HL-60 (cell line): ENCODE measurements around the gene STAMBP.

ENCODE experiments used
- DNase-seq, 2 experiments: peaks; one replicate each; pipeline ENCODE4 v3.0.0-alpha.2; 2010 to 2020; ENCODE audit warnings: low read depth in 1 of 2, low spot score in 1 of 2
- H3K27ac ChIP-seq: fragments of 250-450 bp; sonication (Bioruptor Pico); replicated peaks from 2 replicates; pipeline ENCODE4 v1.5.1; 2020; ENCODE audit warnings: mild to moderate bottlenecking, moderate library complexity
- H3K27me3 ChIP-seq: fragments of 250-450 bp; sonication (Bioruptor Pico); 2 replicates; pipeline ENCODE4 v1.5.1; 2021; ENCODE audit warnings: mild to moderate bottlenecking, moderate library complexity; ENCODE audit not compliant: insufficient read depth, poor library complexity, severe bottlenecking
- H3K4me3 ChIP-seq: replicated peaks from 2 replicates; pipeline ENCODE4 v1.5.1; 2011; ENCODE audit warnings: mild to moderate bottlenecking, control low read depth, low read length; ENCODE audit not compliant: insufficient read depth
- GABPA ChIP-seq: IDR thresholded peaks from 2 replicates; pipeline ENCODE4 v1.6.1; 2012; ENCODE audit warnings: low read depth
- POLR2AphosphoS5 ChIP-seq: IDR thresholded peaks from 2 replicates; pipeline ENCODE4 v1.6.1; 2012; ENCODE audit warnings: low read depth
- SPI1 ChIP-seq: IDR thresholded peaks from 2 replicates; pipeline ENCODE4 v1.6.1; 2012; ENCODE audit warnings: low read depth, mild to moderate bottlenecking, borderline replicate concordance
- TF ChIP-seq, protein P1 (sequence below): IDR thresholded peaks from one replicate; pipeline ENCODE4 v1.5.1; 2011; ENCODE audit warnings: low read length, control low read depth, inconsistent platforms; ENCODE audit not compliant: insufficient read depth
- TF ChIP-seq, protein P2 (sequence below): IDR thresholded peaks from 2 replicates; pipeline ENCODE4 v1.6.1; 2012; ENCODE audit warnings: low read depth; ENCODE audit not compliant: insufficient replicate concordance

The STAMBP gene

DNA sequence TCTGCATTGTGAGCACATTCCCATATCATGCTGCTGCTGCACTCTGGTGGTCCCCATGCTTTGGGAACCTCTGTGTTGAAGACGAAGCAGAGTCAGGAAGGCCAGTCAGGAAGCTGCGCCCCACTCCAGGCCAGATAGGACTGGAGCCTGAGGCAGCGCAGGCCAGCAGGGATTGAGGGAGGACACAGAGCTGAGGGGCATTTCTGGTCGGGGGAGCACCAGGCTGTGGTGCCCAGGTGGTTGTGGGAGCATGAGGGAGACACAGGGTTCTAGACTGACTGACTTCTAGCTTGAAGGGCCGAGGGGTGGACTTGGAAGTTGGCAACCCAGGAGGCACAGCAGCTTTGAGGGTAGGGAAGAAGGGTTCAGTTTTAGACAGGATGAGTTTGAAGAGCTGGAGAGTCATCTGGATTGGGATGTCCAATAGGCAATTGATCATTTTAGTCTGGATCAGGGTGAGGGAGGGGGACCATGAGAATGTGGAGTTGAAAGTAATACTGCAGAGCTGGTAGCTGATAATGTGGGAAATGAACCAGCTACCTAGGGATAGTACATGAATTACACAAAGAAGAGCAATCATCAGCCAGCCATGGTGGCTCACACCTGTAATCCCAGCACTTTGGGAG is 62.6 kb downstream of the STAMBP start:
- DNase-seq = no peak
- no peaks in the 10 kb centered on the region for H3K27me3 ChIP-seq
- no peak overlapping the region for H3K27ac ChIP-seq
- H3K4me3 ChIP-seq = no peak overlapping the region
- TF ChIP-seq POLR2AphosphoS5 = no peak
- TF ChIP-seq, protein P1, sequence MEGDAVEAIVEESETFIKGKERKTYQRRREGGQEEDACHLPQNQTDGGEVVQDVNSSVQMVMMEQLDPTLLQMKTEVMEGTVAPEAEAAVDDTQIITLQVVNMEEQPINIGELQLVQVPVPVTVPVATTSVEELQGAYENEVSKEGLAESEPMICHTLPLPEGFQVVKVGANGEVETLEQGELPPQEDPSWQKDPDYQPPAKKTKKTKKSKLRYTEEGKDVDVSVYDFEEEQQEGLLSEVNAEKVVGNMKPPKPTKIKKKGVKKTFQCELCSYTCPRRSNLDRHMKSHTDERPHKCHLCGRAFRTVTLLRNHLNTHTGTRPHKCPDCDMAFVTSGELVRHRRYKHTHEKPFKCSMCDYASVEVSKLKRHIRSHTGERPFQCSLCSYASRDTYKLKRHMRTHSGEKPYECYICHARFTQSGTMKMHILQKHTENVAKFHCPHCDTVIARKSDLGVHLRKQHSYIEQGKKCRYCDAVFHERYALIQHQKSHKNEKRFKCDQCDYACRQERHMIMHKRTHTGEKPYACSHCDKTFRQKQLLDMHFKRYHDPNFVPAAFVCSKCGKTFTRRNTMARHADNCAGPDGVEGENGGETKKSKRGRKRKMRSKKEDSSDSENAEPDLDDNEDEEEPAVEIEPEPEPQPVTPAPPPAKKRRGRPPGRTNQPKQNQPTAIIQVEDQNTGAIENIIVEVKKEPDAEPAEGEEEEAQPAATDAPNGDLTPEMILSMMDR = no peak
- no peak for TF ChIP-seq GABPA
- TF ChIP-seq SPI1 = no peak
- TF ChIP-seq, protein P2, sequence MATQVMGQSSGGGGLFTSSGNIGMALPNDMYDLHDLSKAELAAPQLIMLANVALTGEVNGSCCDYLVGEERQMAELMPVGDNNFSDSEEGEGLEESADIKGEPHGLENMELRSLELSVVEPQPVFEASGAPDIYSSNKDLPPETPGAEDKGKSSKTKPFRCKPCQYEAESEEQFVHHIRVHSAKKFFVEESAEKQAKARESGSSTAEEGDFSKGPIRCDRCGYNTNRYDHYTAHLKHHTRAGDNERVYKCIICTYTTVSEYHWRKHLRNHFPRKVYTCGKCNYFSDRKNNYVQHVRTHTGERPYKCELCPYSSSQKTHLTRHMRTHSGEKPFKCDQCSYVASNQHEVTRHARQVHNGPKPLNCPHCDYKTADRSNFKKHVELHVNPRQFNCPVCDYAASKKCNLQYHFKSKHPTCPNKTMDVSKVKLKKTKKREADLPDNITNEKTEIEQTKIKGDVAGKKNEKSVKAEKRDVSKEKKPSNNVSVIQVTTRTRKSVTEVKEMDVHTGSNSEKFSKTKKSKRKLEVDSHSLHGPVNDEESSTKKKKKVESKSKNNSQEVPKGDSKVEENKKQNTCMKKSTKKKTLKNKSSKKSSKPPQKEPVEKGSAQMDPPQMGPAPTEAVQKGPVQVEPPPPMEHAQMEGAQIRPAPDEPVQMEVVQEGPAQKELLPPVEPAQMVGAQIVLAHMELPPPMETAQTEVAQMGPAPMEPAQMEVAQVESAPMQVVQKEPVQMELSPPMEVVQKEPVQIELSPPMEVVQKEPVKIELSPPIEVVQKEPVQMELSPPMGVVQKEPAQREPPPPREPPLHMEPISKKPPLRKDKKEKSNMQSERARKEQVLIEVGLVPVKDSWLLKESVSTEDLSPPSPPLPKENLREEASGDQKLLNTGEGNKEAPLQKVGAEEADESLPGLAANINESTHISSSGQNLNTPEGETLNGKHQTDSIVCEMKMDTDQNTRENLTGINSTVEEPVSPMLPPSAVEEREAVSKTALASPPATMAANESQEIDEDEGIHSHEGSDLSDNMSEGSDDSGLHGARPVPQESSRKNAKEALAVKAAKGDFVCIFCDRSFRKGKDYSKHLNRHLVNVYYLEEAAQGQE = no peak

DNA sequence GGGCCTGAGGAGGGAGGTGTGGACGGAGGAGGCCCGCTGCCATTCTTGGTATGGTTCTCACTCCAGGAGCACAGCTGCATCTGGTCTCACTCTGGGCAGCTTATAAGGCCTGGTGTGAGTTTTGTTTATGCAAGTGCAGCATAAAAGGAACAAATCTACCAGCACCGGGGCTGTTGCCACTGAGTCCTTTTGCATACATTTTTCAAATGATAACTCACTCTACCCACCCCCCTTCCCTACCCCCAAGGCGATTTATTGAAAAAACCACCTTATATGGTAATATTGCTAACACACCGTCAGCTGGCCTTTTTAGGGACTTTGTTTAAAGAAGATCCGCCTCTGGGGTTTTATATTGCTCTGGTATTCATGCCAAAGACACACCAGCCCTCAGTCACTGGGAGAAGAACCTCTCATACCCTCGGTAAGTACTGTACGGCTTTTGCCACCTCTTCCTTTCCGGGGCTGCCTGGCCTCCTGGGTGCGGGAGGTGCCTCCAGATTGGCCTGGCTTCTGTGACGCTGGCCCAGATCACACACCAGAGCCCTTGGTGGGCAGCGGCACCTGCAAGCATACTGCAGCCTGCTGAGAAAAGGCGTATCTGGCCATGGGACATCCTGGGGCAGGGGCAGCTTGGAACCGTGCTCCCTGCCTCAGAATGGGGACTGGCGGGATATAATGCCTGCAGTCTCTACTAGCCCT is 64.0 kb downstream of the STAMBP start, which contains the start of gene ACTG2:
TSS of gene ACTG2 (plus strand) at position 378 of the 699 bp plus-strand sequence. CDS start 8,304 bp downstream, outside the sequence.
- no peak within 1 kb of the TSS for H3K27ac ChIP-seq
- TF ChIP-seq GABPA = no peak
- TF ChIP-seq, protein P2 = no peak
- no peak for TF ChIP-seq POLR2AphosphoS5
- TF ChIP-seq, protein P1 = no peak
- TF ChIP-seq SPI1 = no peak
- no peak within 1 kb of the TSS for H3K4me3 ChIP-seq
- DNase-seq = no peak
- no peaks in the 10 kb centered on the region for H3K27me3 ChIP-seq

DNA sequence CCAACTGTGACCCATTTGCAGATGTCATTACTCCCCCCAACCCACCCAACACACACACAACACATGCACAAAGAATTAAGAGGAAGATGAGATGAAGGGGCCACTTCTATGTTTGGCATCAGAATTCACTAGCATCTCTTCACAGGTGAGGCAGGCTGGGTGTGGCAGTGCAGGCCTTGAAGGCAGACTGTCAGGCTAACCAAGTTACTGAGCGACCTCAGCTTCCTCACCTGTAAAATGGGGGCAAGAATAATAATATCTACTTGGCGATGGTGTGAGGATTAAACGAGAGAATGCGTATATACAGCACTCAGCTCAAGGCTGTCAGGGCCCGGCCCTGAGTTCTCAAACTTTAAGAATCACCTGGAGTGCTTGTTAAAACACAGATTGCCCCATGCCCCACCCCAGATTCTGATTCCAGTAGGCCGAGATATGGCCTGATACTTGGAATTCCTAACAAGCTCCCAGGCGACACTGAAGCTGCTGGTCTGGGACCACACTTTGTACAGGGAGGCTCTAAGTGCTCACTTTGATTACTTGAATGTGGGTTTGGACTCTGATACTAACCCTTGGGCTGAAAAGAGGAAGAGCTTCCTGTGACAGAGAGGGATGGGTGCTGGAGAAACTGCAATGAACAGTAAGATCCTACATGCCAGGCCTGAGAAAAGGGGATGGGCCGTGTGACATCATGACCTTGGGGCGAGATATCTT is 65.2 kb downstream of the STAMBP start:
- H3K4me3 ChIP-seq = no peak overlapping the region
- no peak for DNase-seq
- no peaks in the 10 kb centered on the region for H3K27me3 ChIP-seq
- H3K27ac ChIP-seq = no peak overlapping the region
- TF ChIP-seq POLR2AphosphoS5 (no peak), SPI1 (peak; percentile 71; the same call in 1 of the 2 replicates), GABPA (no peak)
- TF ChIP-seq, protein P2 = no peak
- TF ChIP-seq, protein P1 = no peak
